ENCODE measurements around the gene RPL13.

- TF ChIP-seq FOXP2 (optimal IDR thresholded peaks at IDR 0.05; ENCODE audit: borderline replicate concordance, extremely low read depth, extremely low read length, insufficient read depth) (no peak), POLR2AphosphoS5 (IDR thresholded peaks at IDR 0.05; ENCODE audit: low read depth, low read length) (no peak; the same call in 1 of the 2 replicates), TAF1 (IDR thresholded peaks at IDR 0.05; ENCODE audit: borderline replicate concordance, insufficient read depth, low read length) (no peak), REST (IDR thresholded peaks at IDR 0.05; ENCODE audit: insufficient read depth in 1 of 2, low read depth in 2 of 2, low read length in 2 of 2) (no peak), SIN3A (IDR thresholded peaks at IDR 0.05; ENCODE audit: borderline replicate concordance, insufficient read depth, low read length) (no peak)
These were observed 29.8 kb upstream of the RPL13 start for GRCh38 chr16:89530401-89531381.

Measured in PFSK-1 (cell line).